H1 (cell line): ENCODE results near the gene TIMM9. TPM values are rescaled to one million over a fixed set of nuclear protein-coding genes. Genes with fewer than 3 reads are reported as not detected.

Source experiments
- CTCF ChIA-PET: fragments of 300-600 bp; sonication (Branson Sonifier 250); formaldehyde crosslinking; loops from one replicate; lab custom pipeline; 2021; ENCODE audit not compliant: partially characterized antibody; lab: Charles Lee
- POLR2A ChIA-PET: fragments of 300-600 bp; sonication (Branson Sonifier 250); formaldehyde crosslinking; loops from one replicate; lab custom pipeline; 2021; ENCODE audit warnings: inconsistent platforms; ENCODE audit not compliant: partially characterized antibody; lab: Charles Lee
- DNase-seq, 2 experiments: peaks; one replicate each; pipeline versions ENCODE4 v3.0.0 to v3.0.0-alpha.2; 2010 to 2022; ENCODE audit warnings: low spot score in 2 of 2, low read depth in 1 of 2, mixed read lengths in 1 of 2
- FAIRE-seq: peaks from 2 replicates; lab custom pipeline; 2011; peaks lifted over from hg19 to GRCh38; lab: Jason Lieb, UNC
- H2AFZ ChIP-seq: 2 replicates; pipeline ENCODE4 v1.8.1; 2012; ENCODE audit warnings: low read length, inconsistent platforms
- H2AK5ac ChIP-seq: 2 replicates; pipeline ENCODE4 v1.6.1; 2013; ENCODE audit warnings: low read depth, low read length
- H2BK120ac ChIP-seq: replicated peaks from 2 replicates; pipeline ENCODE3; 2013; ENCODE audit warnings: low read depth, low read length, inconsistent platforms
- H2BK12ac ChIP-seq: 2 replicates; pipeline ENCODE4 v1.6.1; 2013; ENCODE audit warnings: low read depth, low read length
- H2BK15ac ChIP-seq: 2 replicates; pipeline ENCODE4 v1.6.1; 2013; ENCODE audit warnings: low read length
- H2BK20ac ChIP-seq: 2 replicates; pipeline ENCODE4 v1.6.1; 2013; ENCODE audit warnings: low read length
- H2BK5ac ChIP-seq: 2 replicates; pipeline ENCODE4 v1.6.1; 2013; ENCODE audit warnings: low read depth, low read length
- H3K14ac ChIP-seq: 2 replicates; pipeline ENCODE4 v1.6.1; 2013; ENCODE audit warnings: inconsistent platforms; ENCODE audit not compliant: insufficient read length
- H3K18ac ChIP-seq: 2 replicates; pipeline ENCODE4 v1.6.1; 2013; ENCODE audit warnings: low read length; ENCODE audit errors: extremely low read depth
- H3K23ac ChIP-seq: 2 replicates; pipeline ENCODE4 v1.6.1; 2013; ENCODE audit warnings: inconsistent platforms; ENCODE audit not compliant: insufficient read length
- H3K23me2 ChIP-seq: 2 replicates; pipeline ENCODE4 v1.6.1; 2013; ENCODE audit warnings: low read depth, low read length
- H3K27ac ChIP-seq: 2 replicates; pipeline ENCODE4 v1.6.1; 2011; ENCODE audit warnings: low read depth, low read length, inconsistent platforms
- H3K27me3 ChIP-seq, 4 experiments: replicated peaks in 1 of 4; 1 replicate in 1 of 4; 2 replicates in 3 of 4; pipeline versions ENCODE4 v1.6.1 to v1.8.1; 2011 to 2013; ENCODE audit warnings: low read length in 3 of 4, mild to moderate bottlenecking in 3 of 4, inconsistent platforms in 2 of 4, mixed read lengths in 2 of 4, moderate library complexity in 1 of 4; ENCODE audit not compliant: control insufficient read depth in 3 of 4, insufficient read depth in 3 of 4; ENCODE audit errors: extremely low read depth in 1 of 4
- H3K36me3 ChIP-seq, 4 experiments: 2 replicates each; pipeline versions ENCODE4 v1.6.1 to v1.8.1; 2011 to 2013; ENCODE audit warnings: mild to moderate bottlenecking in 4 of 4, low read length in 3 of 4, moderate library complexity in 2 of 4, control low read depth in 1 of 4, inconsistent platforms in 1 of 4; ENCODE audit not compliant: insufficient read depth in 4 of 4, control insufficient read depth in 2 of 4
- H3K4ac ChIP-seq: replicated peaks from 2 replicates; pipeline ENCODE3; 2013; ENCODE audit warnings: low read length, low read depth, mixed read lengths, inconsistent platforms; ENCODE audit not compliant: insufficient read length
- H3K4me1 ChIP-seq, 4 experiments: replicated peaks in 1 of 4; 1 replicate in 1 of 4; 2 replicates in 3 of 4; pipeline versions ENCODE4 v1.6.1 to v1.8.1; 2011 to 2013; ENCODE audit warnings: low read length in 3 of 4, inconsistent platforms in 2 of 4, mixed read lengths in 1 of 4; ENCODE audit not compliant: insufficient read depth in 4 of 4, control insufficient read depth in 3 of 4
- H3K4me2 ChIP-seq, 2 experiments: 2 replicates each; pipeline versions ENCODE4 v1.6.1 to v1.8.1; 2011 to 2013; ENCODE audit warnings: low read depth in 2 of 2, low read length in 2 of 2, control low read depth in 1 of 2, inconsistent platforms in 1 of 2, mild to moderate bottlenecking in 1 of 2; ENCODE audit not compliant: insufficient read depth in 1 of 2
- H3K4me3 ChIP-seq, 4 experiments: fragments of 200-600, 300-600 bp in 1 of 4; sonication (generic), shearing (Covaris generic), sonication (Bioruptor Twin) in 1 of 4; 2 replicates each; pipeline versions ENCODE4 v1.5.1 to v1.8.1; 2011 to 2016; ENCODE audit warnings: low read length in 4 of 4, low read depth in 3 of 4, control low read depth in 2 of 4, inconsistent platforms in 2 of 4, mild to moderate bottlenecking in 2 of 4, mixed read lengths in 1 of 4, moderate library complexity in 1 of 4; ENCODE audit not compliant: insufficient read depth in 2 of 4; ENCODE audit errors: extremely low read depth in 1 of 4
- H3K56ac ChIP-seq: replicated peaks from 2 replicates; pipeline ENCODE3; 2013; ENCODE audit warnings: low read depth, mild to moderate bottlenecking, mixed read lengths, low read length, inconsistent platforms; ENCODE audit not compliant: insufficient read length
- H3K79me1 ChIP-seq: 2 replicates; pipeline ENCODE4 v1.6.1; 2013; ENCODE audit warnings: low read depth, low read length, control low read depth
- H3K79me2 ChIP-seq, 2 experiments: 2 replicates each; pipeline versions ENCODE4 v1.6.1 to v1.8.1; 2012 to 2013; ENCODE audit warnings: low read length in 2 of 2, mild to moderate bottlenecking in 2 of 2, inconsistent platforms in 1 of 2; ENCODE audit not compliant: insufficient read depth in 2 of 2, control insufficient read depth in 1 of 2
- H3K9ac ChIP-seq, 4 experiments: replicated peaks in 1 of 4; 1 replicate in 1 of 4; 2 replicates in 3 of 4; pipeline versions ENCODE4 v1.6.1 to v1.8.1; 2011 to 2013; ENCODE audit warnings: low read depth in 3 of 4, low read length in 3 of 4, control low read depth in 2 of 4, mild to moderate bottlenecking in 2 of 4, moderate library complexity in 2 of 4, inconsistent platforms in 1 of 4; ENCODE audit errors: extremely low read depth in 1 of 4
- H3K9me3 ChIP-seq, 2 experiments: 2 replicates each; pipeline versions ENCODE4 v1.6.1 to v1.8.1; 2012 to 2013; ENCODE audit warnings: mild to moderate bottlenecking in 2 of 2, moderate library complexity in 2 of 2, control low read depth in 1 of 2, inconsistent platforms in 1 of 2, low read depth in 1 of 2, low read length in 1 of 2, mixed read lengths in 1 of 2; ENCODE audit not compliant: insufficient read depth in 2 of 2
- H4K20me1 ChIP-seq, 2 experiments: replicated peaks in 1 of 2; 2 replicates each; pipeline versions ENCODE3 to v1.8.1; 2011 to 2013; ENCODE audit warnings: inconsistent platforms in 2 of 2, low read length in 2 of 2, mild to moderate bottlenecking in 1 of 2; ENCODE audit not compliant: insufficient read depth in 2 of 2, control insufficient read depth in 1 of 2
- H4K5ac ChIP-seq: 2 replicates; pipeline ENCODE4 v1.6.1; 2013; ENCODE audit warnings: low read length, low read depth, mixed read lengths, inconsistent platforms; ENCODE audit not compliant: insufficient read length
- H4K8ac ChIP-seq: 2 replicates; pipeline ENCODE4 v1.8.0; 2013; ENCODE audit warnings: mild to moderate bottlenecking, moderate library complexity, low read length, inconsistent platforms; ENCODE audit not compliant: insufficient read depth; ENCODE audit errors: extremely low read depth
- H4K91ac ChIP-seq: replicated peaks from 2 replicates; pipeline ENCODE3; 2013; ENCODE audit warnings: low read length, mixed read lengths, inconsistent platforms; ENCODE audit not compliant: insufficient read length
- ASH2L ChIP-seq: fragments of 200-600, 300-600 bp; sonication (generic); IDR thresholded peaks from one replicate; pipeline ENCODE4 v1.7.1; 2017; ENCODE audit warnings: low read length
- KDM1A ChIP-seq: fragments of 200-600, 300-600 bp; sonication (generic); IDR thresholded peaks from 2 replicates; pipeline ENCODE4 v1.7.1; 2016; ENCODE audit warnings: mild to moderate bottlenecking, low read length, borderline replicate concordance
- TEAD4 ChIP-seq: IDR thresholded peaks from 2 replicates; pipeline ENCODE4 v1.6.1; 2012; ENCODE audit warnings: low read depth, low read length, inconsistent platforms, mixed read lengths
- WGBS, 2 experiments: shearing (Covaris generic) in 1 of 2; methylation state at CpG; one replicate each; pipeline versions ENCODE4 v1.1.6 to v1.1.7; 2013 to 2015; ENCODE audit warnings: low lambda C conversion rate in 2 of 2, mixed read lengths in 2 of 2, inconsistent platforms in 1 of 2, low coverage in 1 of 2, missing lambda C conversion rate in 1 of 2; ENCODE audit not compliant: insufficient replicate concordance in 2 of 2, insufficient coverage in 1 of 2, insufficient read length in 1 of 2; ENCODE audit errors: extremely low coverage in 1 of 2, missing lambda C conversion rate in 1 of 2; 5-methylcytosine and 5-hydroxymethylcytosine counted together
- polyA plus RNA-seq, 7 experiments: library from polyadenylated mRNA; depleted of rRNA in 3 of 7; stranded (reverse) in 5 of 7; unstranded in 2 of 7; fragments of >200 nt in 5 of 7; fragments of 200-250 nt in 2 of 7; gene quantifications; 1 replicate in 5 of 7; 2 replicates in 1 of 7; 4 replicates in 1 of 7; pipeline versions ENCODE4 v1.2.1 to v1.2.3, GENCODE V29; 2011 to 2013; ENCODE audit warnings: missing spikeins in 2 of 7, mixed read lengths in 2 of 7
- total RNA-seq: library from RNA; stranded (reverse); fragmentation: NEBNext Ultra II Directional; extraction: Animal tissue kit (Norgen Biotek cat#: 25700); gene quantifications from 2 replicates; pipeline ENCODE4 v1.2.1, GENCODE V29; 2021

The TIMM9 gene
- total and polyA plus RNA-seq, 2 of the 8 experiments (the other 6 are each of a cell fraction or from before 2014, with no cell fraction given) = 24.0 to 52.2 TPM

- H3K4me1 ChIP-seq = no peaks in the 10 kb centered on the region
- H2BK12ac ChIP-seq = no peak overlapping the region
- POLR2A ChIA-PET = no interaction called here
- H4K8ac ChIP-seq = no peak overlapping the region
- no peak overlapping the region for H3K4me2 ChIP-seq
- H3K36me3 ChIP-seq = peaks cover 2 to 30% (median 8%) of the 10 kb centered on the region in 4 experiments; a peak in 6 of 8 replicates
- H2BK5ac ChIP-seq = no peak overlapping the region
- no peak overlapping the region for H2BK20ac ChIP-seq
- H4K91ac ChIP-seq = no peak overlapping the region
- H2BK120ac ChIP-seq = no peak overlapping the region
- no peaks in the 10 kb centered on the region for H3K23me2 ChIP-seq
- no peak overlapping the region for H2AFZ ChIP-seq
- TF ChIP-seq KDM1A = no peak
- TF ChIP-seq ASH2L = no peak
- TF ChIP-seq TEAD4 = no peak
- H3K79me1 ChIP-seq = no peaks in the 10 kb centered on the region
- no peaks in the 10 kb centered on the region for H3K9me3 ChIP-seq
- no peak for FAIRE-seq
- no peak overlapping the region for H3K23ac ChIP-seq
- no peak overlapping the region for H3K56ac ChIP-seq
- H4K5ac ChIP-seq = no peak overlapping the region
- H2BK15ac ChIP-seq = no peak overlapping the region
- H3K4ac ChIP-seq = no peak overlapping the region
- no peak overlapping the region for H3K18ac ChIP-seq
- no peak overlapping the region for H3K9ac ChIP-seq
- CTCF ChIA-PET = no interaction called here
- no peak overlapping the region for H3K4me3 ChIP-seq
- H3K14ac ChIP-seq = no peak overlapping the region
- no peak for DNase-seq
- no peak overlapping the region for H2AK5ac ChIP-seq
- no peaks in the 10 kb centered on the region for H3K79me2 ChIP-seq
- no peaks in the 10 kb centered on the region for H3K27me3 ChIP-seq
- H4K20me1 ChIP-seq = no peaks in the 10 kb centered on the region
- WGBS, 2 experiments = 95% methylated on average over 5 of the region's 5 CpGs; no CpG with 5 or more reads in 1 of the 2 experiments
- H3K27ac ChIP-seq = no peak overlapping the region
Measured at GRCh38 chr14:58444627-58445026, 17.3 kb upstream of the TIMM9 start.
